T-helper 1 cell treated with Interleukin-12 subunit alpha and Interleukin-12 subunit beta and Interleukin-4 antibody, amounts not matched to agents 30 ng/mL and 1 ng/mL, for 36 hours (primary cell): ENCODE results near the gene ZSCAN21. TPM values are rescaled to one million over a fixed set of nuclear protein-coding genes. Genes with fewer than 3 reads are reported as not detected.

Experiments
- intact Hi-C: fragments of 100-400 bp; cut with micrococcal nuclease; formaldehyde crosslinking; loops from one replicate; pipeline ENCODE4 v1.15.1; 2024
- total RNA-seq: library from RNA; stranded (reverse); gene quantifications from 2 replicates; pipeline ENCODE4 v1.2.3, GENCODE V29; 2022

The ZSCAN21 gene
- total RNA-seq, 1 donor from 2014 or later, result 8.7 TPM

DNA sequence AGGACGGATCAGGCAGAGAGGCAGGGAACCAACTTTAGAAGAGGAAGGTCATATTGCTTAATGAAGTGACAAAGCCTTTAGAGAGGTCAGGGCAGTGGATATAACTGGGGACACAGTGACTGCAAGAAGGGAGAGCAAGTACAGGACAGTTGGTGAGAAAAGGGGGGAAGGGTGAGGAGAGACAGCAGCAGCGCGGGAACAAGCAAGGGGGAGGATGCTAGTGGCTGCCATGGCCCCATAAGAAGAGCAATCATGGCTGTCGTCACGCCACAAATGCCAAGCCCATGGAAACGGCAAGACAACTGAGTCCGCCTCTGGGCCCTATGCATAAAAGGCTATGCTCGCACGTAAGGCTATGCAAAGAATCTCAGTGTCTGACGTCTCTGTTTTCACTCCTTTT lies 22.9 kb downstream of the ZSCAN21 start:
- intact Hi-C loops, result no loop called here

DNA sequence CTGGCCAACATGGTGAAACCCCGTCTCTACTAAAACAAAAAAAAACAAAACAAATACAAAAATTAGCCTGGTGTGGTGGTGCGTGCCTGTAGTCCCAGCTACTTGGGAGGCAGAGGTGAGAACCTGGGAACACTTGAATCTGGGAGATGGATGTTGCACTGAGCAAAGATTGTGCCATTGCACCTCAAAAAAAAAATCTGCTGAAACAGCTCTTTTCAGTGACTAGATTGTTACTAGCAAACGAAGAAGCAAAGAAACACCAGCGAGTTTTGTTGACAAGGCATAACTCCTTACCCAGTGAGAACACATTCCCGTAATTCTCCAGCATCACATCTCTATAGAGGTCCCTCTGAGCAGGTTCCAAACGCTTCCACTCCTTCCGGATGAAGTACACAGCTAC lies 25.3 kb downstream of the ZSCAN21 start:
- intact Hi-C loops, result no loop called here

DNA sequence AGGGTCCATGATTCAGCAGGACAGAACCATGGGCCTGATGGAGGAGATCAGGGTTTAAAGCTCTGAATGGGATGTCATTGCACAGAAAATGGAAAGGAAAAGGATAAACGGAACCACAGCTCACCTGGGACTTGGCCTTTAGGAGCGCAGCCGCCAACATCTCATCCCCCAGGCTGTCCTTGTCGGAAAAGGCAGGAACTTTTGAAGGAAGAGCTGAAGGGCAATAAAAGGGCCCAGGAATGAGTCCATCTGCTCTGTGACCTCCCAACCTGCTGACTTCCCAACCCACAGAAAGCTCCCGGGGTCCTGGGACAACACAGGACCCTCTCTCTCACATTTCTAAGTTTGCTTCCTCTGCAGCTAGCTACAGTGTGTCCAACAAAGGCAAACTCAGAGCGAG lies 25.8 kb downstream of the ZSCAN21 start:
- intact Hi-C loops, result no loop called here

DNA sequence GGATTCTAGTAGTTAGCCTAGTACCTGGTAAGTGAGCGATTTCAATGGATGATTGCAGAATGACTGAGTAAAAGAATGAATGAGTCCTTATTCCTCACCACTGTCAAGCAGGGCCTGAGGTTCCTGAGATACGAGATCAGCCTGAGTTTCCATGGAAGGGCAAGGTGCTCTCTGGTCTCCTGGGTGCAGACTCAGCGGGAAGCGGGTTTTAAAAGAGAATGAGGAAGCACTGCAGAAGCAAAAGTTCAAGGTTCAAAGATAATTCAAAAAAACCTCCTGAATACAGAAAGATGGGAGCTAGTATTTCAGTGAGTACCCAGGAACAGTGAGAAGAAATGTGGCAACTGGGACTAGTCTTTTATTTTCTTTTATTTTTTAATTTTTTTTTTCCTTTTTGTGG lies 27.6 kb downstream of the ZSCAN21 start:
- intact Hi-C loops, result no loop called here

DNA sequence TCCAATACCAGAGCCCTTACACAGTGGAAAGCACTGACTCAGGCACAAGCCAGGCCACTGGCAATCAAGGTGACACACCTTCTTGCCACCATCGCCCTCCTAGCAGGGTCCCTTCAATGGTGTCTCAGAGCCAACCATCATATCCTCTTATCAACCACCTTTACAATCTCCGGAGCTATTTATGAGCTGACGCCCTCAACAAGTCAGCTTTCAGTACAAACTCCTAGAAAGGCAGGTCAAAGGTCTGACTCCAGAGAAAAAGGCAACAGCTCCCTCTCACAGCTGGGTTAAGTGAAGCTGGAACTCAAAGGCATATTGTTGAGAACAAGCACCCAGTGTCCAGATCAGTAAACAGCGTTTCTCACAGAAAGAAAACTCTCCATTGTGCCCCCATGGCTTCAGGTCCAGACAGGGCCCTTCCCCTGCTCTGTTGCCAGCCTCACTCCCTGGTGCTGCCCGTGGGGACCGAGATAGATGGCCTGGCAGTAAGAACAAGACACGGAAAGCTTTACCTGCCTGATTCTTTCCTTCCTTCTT lies 29.5 kb downstream of the ZSCAN21 start:
- intact Hi-C loops, result no loop called here

DNA sequence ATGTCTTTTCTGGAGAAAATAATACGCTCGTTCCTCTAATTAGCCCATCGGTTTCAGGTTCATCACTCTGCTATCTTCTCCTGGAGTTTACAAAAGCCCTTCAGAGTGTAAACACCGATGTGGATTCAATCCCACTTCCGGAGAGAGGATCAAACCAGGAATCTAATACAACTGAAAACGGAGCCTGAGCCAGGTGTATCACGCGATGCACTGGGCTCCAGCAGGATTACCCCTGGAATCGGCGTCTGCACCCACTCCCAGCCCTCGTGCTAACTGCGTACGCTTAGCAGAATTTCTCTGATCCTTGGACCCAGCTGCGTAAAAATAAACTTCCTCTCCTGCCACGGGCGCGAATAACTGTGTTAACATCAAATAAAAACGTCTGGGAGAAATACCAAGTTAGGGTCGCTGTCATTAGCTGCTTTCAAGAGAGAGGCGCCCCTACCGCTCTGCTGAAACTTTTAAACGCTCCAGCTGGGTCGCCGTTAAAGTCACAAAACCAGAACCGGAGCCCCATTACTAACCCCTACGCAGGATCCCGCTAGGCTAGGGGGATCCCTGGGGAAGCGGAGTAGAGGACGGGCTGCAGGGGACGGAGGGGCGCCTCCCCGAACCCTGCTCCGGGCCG lies 31.4 kb downstream of the ZSCAN21 start:
- intact Hi-C loops, result loop anchor here (1.0 to 10.0 kb wide), 10 partner anchors 20 to 674 kb away; partner anchors contain the start of genes AP4M1, BUD31, CNPY4 and GNB2

DNA sequence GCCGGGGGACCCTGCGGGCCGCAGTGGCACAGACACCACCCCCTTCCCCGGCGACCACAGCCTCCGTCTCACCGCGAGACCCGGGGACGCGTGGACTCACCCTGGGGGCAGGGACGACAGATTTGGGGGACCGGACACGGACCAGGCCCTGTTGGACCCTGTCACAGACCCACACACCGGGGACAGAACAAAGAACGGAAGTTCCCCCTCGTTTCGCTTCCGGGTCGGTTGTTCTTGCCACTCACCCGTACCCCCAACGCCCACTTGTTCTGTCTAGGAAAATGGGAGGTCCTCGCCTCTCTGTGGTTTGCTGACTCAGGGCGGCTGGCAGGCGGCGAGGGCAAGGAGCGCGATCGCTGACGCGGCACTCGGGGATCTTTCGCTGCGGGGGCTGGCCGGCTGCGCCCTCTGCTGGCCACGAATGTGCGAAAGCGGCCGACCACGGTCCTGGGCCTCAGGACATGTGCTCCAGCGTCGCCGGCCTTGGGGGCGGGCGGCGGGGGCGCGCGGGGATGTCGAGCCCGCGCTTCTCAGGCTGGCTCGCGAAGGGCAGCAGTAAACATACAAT lies 32.0 kb downstream of the ZSCAN21 start, which contains the start of gene ZNF3:
ZNF3 (minus strand) TSS at position 189 of the 568 bp plus-strand sequence. CDS start 4,366 bp downstream, outside the sequence.
- intact Hi-C loops, result loop anchor here (1.0 to 10.0 kb wide), 11 partner anchors 20 to 674 kb away; partner anchors contain the start of genes AP4M1, BUD31, CNPY4 and GNB2

DNA sequence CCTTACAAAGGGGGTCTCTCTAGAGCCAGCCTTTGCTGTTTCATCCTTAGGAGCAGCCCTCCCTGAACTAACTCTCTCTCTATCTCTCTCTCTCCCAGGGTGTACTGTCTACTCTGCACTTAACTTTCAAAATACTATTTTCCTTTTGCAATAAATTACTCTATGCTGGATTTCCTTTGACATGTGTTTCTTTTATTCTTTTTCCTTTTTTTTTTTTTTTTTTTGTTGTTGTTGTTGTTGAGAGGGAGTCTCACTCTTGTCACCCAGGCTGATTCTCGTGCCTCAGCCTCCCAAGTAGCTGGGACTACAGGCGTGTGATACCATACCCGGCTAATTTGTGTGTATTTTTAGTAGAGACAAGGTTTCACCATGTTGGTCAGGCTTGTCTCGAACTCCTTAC lies 33.4 kb downstream of the ZSCAN21 start:
- intact Hi-C loops, result loop anchor here (1.0 to 10.0 kb wide), 3 partner anchors 43 to 676 kb away; partner anchors contain the start of genes BUD31, GNB2, MBLAC1 and PDAP1

DNA sequence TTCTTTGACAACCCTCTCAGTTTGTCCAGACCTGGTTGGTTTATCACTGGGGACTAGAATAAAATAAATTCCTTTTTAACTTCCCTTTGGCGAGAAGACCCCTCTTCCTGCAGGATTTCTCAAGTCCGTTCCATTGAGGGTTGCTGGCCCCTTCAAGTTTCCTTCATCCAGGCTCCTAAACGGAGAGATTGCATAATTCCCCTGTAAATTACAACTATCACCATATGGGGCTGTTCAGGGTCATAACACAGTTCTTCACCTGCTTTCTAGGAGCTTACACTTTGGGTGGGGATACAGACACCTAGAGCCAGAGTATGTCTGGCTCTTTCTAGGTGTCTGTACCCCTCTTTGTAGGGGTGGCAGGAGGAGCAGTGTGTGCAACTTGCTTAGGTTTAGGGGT lies 35.9 kb downstream of the ZSCAN21 start:
- intact Hi-C loops, result loop anchor here (10.0 kb wide), 1 partner anchor 589 kb away; the partner anchor contains the start of gene GNB2

DNA sequence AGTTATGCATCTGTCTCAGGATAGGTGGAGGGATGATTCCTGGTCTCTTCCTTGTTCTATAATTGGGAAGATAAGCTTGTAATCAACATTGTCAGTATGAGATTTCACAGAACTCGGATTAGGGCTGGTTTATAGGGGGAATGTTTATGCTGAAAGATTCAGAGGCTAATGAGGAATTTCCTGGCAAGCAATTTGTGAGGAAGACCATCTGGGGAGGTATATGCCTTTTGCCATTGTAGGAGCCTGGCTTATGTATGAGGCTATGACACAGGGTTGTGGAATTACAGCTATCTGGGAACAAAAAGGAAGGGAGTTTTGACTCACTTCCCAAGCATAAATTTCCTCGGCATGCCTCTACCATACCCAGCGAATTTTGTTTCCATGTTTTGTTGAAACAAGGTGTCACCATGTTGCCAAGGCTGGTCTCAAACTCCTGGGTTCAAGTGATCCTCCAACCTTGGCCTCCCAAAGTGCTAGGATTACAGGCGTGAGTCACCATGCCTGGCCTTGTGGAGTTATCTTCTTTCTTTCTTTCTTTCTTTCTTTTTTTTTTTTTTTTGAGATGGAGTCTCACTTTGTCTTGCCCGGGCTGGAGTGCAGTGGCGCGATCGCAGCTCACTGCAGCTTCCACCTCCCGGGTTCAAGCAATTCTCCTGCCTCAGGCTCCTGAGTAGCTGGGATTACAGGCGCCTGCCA lies 37.6 kb downstream of the ZSCAN21 start:
- intact Hi-C loops, result loop anchor here (10.0 kb wide), 1 partner anchor 588 kb away; the partner anchor contains the start of gene GNB2

DNA sequence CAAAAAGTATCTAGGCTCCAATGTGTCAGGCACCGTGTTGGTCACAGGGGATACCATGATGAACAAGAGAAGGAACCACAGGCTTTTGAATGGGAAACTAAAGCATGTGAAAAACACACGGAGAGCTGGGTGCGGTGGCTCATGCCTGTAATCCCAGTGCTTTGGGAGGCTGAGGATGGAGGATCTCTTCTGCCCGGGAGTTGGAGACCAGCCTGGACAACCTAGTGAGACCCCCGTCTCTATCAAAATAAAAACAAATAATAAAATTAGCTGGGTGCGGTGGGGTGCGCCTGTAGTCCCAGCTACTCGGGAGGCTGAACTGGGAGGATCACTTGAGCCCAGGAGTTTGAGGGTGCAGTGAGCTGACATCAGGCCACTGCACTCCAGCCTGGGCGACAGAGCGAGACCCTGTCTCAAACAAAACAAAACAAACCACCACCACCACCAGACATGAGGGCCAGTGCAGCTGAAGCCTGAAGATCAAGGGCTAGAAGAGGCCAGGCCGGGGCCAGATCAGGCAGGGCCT lies 38.6 kb downstream of the ZSCAN21 start:
- intact Hi-C loops, result loop anchor here (1.0 to 10.0 kb wide), 2 partner anchors 31 to 587 kb away; partner anchors contain the start of genes CNPY4, GNB2 and TAF6

DNA sequence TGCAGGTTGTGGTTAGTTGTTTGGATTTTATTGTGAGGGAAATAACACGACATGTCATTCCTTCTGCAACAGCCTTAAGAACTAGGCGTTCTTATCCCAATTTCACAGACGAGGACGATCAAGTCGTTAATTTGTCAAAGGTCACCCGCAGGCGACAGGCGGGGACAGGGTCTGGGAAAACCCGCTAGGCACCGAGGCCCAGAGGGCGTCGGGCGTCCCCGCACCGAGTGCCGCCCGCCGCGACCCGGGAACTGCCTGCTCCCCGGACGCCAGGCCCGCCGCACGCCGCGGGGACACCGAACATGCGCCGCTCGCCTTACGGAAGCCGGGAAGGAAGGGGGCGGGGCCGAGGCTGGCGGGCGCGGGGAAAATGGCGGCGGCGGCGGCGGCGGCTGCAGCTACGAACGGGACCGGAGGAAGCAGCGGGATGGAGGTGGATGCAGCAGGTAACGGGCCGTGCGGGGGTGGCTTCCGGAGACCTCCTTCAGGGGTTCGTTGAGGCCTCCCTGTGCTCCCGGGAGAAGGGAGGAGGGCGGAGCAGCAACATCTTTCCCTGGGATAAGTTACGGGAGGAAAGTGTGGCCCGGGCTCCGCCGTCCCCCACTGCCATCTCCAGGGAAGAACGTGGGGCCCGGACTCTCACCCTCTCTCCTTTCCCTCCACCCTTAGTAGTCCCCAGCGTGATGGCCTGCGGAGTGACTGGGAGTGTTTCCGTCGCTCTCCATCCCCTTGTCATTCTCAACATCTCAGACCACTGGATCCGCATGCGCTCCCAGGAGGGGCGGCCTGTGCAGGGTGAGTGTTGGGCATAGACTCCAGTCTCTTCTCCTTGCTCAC lies 39.3 kb downstream of the ZSCAN21 start, which contains the start of gene COPS6:
COPS6 (plus strand) TSS at position 349 of the 837 bp plus-strand sequence; CDS start at position 371, 22 bp downstream.
- intact Hi-C loops, result loop anchor here (1.0 to 10.0 kb wide), 3 partner anchors 11 to 586 kb away; partner anchors contain the start of genes CNPY4, GNB2 and TAF6

DNA sequence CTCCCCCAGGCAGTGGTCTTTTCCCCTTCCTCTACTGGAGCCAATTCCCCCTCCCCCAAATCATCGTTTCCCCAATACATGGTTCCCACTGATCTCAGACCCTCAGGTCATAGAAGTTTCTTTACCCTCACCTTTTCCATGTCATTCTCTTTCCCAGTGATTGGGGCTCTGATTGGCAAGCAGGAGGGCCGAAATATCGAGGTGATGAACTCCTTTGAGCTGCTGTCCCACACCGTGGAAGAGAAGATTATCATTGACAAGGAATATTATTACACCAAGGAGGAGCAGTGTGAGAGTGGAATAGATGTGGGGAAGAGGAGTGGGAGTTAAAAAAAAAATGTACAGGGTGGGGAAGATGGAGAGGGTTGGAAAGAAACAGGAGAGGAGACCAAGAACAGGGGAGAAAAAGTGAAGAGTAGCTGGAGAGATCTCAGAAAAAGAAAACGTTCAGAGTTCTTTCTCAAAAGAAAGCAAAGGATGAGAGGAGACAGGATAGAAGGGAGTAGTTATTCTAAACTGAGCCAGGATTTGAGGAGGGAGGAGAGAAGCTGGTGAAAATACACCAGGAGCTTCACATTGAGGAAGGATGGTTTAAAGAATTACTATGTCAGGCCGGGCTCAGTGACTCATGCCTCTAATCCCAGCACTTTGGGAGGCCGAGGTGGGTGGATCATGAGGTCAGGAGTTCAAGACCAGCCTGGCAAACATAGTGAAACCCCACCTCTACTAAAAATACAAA lies 40.1 kb downstream of the ZSCAN21 start:
- intact Hi-C loops, result loop anchor here (1.0 to 10.0 kb wide), 2 partner anchors 11 to 585 kb away; partner anchors contain the start of gene GNB2

DNA sequence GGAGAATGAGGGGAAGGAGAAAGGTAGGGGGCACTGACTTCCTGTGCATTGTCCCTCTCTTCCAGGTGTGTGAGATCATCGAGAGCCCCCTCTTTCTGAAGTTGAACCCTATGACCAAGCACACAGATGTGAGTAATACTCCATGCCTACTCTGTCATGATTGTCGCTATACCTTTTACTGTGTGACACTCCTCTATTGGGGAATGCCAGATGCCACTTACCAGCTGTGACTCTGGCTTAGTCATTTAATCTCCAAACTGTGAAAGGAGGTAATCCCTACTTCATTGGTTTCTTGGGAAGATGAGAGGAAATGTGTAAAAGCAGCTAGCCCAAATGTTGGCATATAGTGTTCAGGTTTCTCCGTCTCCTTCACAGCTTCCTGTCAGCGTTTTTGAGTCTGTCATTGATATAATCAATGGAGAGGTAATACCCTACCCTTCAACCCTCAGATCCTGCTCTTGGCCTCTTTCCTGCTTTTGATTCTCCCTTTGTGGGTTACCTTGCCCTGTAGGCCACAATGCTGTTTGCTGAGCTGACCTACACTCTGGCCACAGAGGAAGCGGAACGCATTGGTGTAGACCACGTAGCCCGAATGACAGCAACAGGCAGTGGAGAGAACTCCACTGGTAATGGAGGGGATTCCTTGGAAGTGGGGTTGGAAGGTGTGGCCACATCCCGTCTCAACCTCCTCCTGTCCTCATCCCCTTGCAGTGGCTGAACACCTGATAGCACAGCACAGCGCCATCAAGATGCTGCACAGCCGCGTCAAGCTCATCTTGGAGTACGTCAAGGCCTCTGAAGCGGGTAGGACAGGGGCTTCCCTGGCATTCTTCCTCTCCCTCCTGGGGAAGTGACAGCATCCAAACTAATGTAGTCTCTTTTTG lies 41.2 kb downstream of the ZSCAN21 start:
- intact Hi-C loops, result no loop called here

DNA sequence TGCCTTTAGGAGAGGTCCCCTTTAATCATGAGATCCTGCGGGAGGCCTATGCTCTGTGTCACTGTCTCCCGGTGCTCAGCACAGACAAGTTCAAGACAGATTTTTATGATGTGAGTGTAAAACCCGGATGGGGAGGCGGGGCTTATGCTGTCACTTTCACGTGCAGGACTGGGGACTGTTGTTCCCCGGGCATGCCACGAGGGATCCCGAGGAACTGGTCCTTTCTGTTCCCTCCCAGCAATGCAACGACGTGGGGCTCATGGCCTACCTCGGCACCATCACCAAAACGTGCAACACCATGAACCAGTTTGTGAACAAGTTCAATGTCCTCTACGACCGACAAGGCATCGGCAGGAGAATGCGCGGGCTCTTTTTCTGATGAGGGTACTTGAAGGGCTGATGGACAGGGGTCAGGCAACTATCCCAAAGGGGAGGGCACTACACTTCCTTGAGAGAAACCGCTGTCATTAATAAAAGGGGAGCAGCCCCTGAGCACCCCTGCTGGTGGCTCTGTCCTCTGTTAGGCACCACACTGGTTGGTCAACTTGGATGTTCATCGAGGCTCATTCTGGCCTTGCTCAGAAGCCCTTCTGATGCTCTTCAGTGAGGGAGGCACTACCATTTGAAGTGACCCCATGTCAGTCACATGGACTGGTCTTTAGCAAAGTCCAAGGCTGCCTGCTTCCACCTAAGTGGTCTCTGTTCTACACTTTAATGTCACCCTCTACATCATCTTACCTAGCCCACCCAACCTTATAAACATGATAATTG lies 42.0 kb downstream of the ZSCAN21 start:
- intact Hi-C loops, result no loop called here

DNA sequence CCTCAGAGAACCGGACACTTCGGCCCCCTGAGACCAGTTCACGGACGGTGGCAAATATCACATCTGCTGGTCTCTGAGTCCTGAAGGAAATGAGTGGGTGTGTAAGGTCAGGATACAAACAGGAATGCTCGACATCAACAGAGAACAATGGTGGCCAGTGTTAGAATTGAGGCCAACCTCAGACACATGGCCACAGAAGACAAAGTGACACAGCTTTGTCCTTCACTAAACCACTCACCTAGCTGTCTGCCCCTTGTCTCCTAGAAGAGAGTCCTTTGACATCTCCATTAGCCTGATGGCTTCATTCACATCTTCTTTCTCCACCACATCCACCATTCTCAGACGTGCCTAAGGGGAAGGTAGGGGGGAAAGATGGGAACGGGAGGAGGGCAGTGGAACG lies 43.5 kb downstream of the ZSCAN21 start:
- intact Hi-C loops, result no loop called here

DNA sequence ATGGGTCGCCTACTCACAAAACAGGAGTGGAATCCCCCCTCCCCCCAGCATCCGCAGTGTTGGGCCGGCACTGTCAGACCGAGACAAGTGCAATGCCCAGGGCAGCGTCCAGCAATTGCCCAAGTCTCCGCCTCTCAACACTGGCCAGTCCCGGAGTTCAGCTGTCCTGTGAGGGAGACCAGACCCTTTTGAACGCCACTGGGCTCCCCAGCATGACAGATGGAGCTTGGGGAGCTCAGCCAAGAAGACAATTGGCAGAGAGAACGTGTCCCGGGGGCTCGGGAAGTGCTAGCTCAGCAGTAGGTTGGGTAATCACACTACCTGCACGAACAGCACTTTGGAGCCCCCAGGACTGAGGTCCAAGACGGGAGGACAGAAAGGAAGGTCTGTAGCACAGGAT lies 43.9 kb downstream of the ZSCAN21 start:
- intact Hi-C loops, result no loop called here
